ENCODE measurements around the gene CCNA2. TPM values are rescaled to one million over a fixed set of nuclear protein-coding genes. Genes with fewer than 3 reads are reported as not detected.

Gene CCNA2
- total RNA-seq, 1 experiment from 2014 or later, result 89.2 TPM

DNA sequence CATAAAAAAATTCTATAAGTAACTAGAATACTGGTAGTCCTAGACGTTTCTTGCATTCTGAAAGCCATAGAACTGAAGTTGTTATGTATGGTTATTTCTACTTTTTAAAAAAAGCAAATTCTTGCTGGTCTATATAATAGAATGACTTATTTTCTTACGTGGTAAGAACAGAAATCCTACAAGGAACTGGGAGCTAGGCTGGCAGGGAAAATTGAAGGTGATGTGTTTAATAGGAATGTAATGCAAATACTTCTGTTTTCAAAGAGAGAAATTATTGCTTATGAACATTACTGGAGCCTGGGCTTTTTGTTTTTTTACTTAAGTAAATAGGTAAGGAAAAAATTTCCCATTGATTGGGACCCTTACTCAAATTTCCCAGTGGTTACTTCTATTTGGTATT is 8.9 kb downstream of the CCNA2 start:
- Histone ChIP-seq H4K20me1 (ENCODE audit: control insufficient read depth, insufficient read depth, insufficient read length) (no peaks in the 10 kb centered on the region), H3T11ph (ENCODE audit: low read length) (no peak overlapping the region), H2BK15ac (ENCODE audit: low read depth, low read length) (no peak overlapping the region), H4K8ac (replicated peaks; ENCODE audit: insufficient read length, low read depth, low read length) (no peak overlapping the region), H3K4me2 (ENCODE audit: insufficient read depth, insufficient read length, low read length) (no peak overlapping the region), H3K9me3 (ENCODE audit: control insufficient read depth, low read depth, low read length) (no peaks in the 10 kb centered on the region), H4K91ac (ENCODE audit: insufficient read length, low read depth, low read length) (no peak overlapping the region), H3K23ac (ENCODE audit: insufficient read length, low read depth, low read length) (no peak overlapping the region), H3K79me1 (ENCODE audit: insufficient read depth, low read depth, low read length, poor library complexity, severe bottlenecking) (no peaks in the 10 kb centered on the region), H3K4ac (ENCODE audit: low read depth, low read length) (no peak overlapping the region), H3K18ac (ENCODE audit: insufficient read length, low read depth, low read length) (no peak overlapping the region), H3K14ac (ENCODE audit: insufficient read depth, low read length) (no peak overlapping the region), H2AFZ (ENCODE audit: low read length) (no peak overlapping the region), H3K9ac (ENCODE audit: extremely low read depth, insufficient read length, low read length) (no peak overlapping the region), H3K79me2 (ENCODE audit: insufficient read depth, low read length) (no peaks in the 10 kb centered on the region), H2BK5ac (ENCODE audit: insufficient read length, low read length) (no peak overlapping the region), H2BK12ac (ENCODE audit: insufficient read length, low read depth, low read length) (no peak overlapping the region), H2BK20ac (ENCODE audit: low read depth, low read length, poor library complexity, severe bottlenecking) (no peak overlapping the region), H3K4me1 (ENCODE audit: insufficient read depth, low read length) (no peaks in the 10 kb centered on the region), H3K23me2 (ENCODE audit: insufficient read length, low read depth, low read length, poor library complexity, severe bottlenecking) (no peaks in the 10 kb centered on the region), H3K27ac (ENCODE audit: insufficient read length, low read depth, low read length) (no peak overlapping the region), H4K5ac (ENCODE audit: insufficient read length, low read depth, low read length) (no peak overlapping the region), H2AK5ac (ENCODE audit: insufficient read length, low read length) (no peak overlapping the region), H2BK120ac (ENCODE audit: low read depth, low read length, poor library complexity, severe bottlenecking) (no peak overlapping the region), H3K27me3 (ENCODE audit: insufficient read depth, low read length) (no peaks in the 10 kb centered on the region), H3K56ac (ENCODE audit: insufficient read length, low read depth, low read length) (no peak overlapping the region)
- no CpG with 5 or more reads among the region's 2 CpGs for WGBS (ENCODE audit: extremely low coverage, insufficient read length, low lambda C conversion rate)
- Mint-ChIP-seq H3K36me3 (ENCODE audit: insufficient read depth in 1 of 3, low read depth in 3 of 3) (peaks cover 35 to 80% (median 73%) of the 10 kb centered on the region in 3 experiments; a peak in 6 of 7 replicates), H3K27ac (no peak overlapping the region), H3K4me3 (no peak overlapping the region), H3K27me3 (ENCODE audit: low read depth) (no peaks in the 10 kb centered on the region), H3K4me1 (no peaks in the 10 kb centered on the region), H3K9me3 (no peaks in the 10 kb centered on the region)
- DNase-seq, result no peak
- TF ChIP-seq, protein P1, sequence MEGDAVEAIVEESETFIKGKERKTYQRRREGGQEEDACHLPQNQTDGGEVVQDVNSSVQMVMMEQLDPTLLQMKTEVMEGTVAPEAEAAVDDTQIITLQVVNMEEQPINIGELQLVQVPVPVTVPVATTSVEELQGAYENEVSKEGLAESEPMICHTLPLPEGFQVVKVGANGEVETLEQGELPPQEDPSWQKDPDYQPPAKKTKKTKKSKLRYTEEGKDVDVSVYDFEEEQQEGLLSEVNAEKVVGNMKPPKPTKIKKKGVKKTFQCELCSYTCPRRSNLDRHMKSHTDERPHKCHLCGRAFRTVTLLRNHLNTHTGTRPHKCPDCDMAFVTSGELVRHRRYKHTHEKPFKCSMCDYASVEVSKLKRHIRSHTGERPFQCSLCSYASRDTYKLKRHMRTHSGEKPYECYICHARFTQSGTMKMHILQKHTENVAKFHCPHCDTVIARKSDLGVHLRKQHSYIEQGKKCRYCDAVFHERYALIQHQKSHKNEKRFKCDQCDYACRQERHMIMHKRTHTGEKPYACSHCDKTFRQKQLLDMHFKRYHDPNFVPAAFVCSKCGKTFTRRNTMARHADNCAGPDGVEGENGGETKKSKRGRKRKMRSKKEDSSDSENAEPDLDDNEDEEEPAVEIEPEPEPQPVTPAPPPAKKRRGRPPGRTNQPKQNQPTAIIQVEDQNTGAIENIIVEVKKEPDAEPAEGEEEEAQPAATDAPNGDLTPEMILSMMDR (conservative IDR thresholded peaks at IDR 0.05), result no peak

All from H9 (cell line).